ENCODE data around the gene NEU2. TPM values are rescaled to one million over a fixed set of nuclear protein-coding genes. Genes with fewer than 3 reads are reported as not detected.

Gene NEU2
- polyA plus RNA-seq, 3 donors from 2014 or later: not detected

DNA sequence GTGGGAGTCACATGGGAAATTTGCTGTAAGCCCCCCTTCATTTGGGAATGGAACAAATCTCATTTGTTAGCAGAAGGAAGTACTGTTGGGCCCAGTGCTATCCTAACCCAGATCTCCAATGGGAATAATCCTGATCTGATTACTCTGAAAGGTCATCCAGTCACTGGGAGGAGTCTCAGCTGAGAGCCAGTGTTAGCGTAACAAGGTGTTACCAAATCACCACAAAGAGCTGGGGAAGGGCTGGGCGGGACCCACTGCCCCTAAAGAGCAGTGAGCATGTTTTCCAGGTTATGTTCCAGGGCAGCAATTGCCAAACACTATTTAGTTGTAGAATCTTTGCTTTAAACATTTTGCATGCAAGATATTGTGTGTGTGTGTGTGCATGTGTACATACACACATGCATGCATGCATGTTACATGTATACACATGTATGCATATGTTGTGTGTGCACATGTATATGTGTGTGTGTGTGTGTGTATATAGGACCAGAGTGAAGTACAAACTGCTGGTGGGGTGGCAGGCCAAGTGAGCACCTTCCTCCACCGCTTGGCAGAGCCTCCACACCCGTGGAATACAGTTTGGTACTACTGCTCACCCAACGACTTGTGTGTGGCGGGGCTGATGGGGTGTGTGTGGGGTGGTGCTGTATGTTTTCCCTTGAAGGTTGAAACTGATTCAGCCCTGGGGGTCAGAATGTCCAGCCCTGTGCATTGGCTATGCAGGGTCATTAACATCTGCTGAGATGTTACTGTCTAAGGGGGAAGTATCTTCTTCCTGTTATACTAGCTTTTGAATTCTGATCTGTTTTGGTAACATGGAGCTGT, 42.9 kb downstream of the NEU2 start:
- H3K4me1 Mint-ChIP-seq: peaks cover 0 to 47% of the 10 kb centered on the region in 2 donors
- H3K9me3 Mint-ChIP-seq: no peaks in the 10 kb centered on the region
- H3K27me3 Mint-ChIP-seq (ENCODE audit: low read depth in 3 of 3): peaks cover 4 to 19% (median 14%) of the 10 kb centered on the region in 3 donors
- no peak overlapping the region for H3K4me3 Mint-ChIP-seq
- no peak for DNase-seq
- no peak overlapping the region for H3K27ac Mint-ChIP-seq
- peaks cover 20 to 27% (median 25%) of the 10 kb centered on the region in 3 donors for H3K36me3 Mint-ChIP-seq

- Mint-ChIP-seq H3K27ac (no peak overlapping the region), H3K4me1 (peaks cover 0 to 47% of the 10 kb centered on the region in 2 donors), H3K36me3 (peaks cover 23 to 28% (median 26%) of the 10 kb centered on the region in 3 donors), H3K9me3 (no peaks in the 10 kb centered on the region), H3K27me3 (ENCODE audit: low read depth in 3 of 3) (peaks cover 5 to 20% (median 18%) of the 10 kb centered on the region in 3 donors), H3K4me3 (no peak overlapping the region)
- peak; percentile 54 to 59 (median 58) for DNase-seq
Observed at GRCh38 chr2:233075966-233076339, 43.5 kb downstream of the NEU2 start.

- Mint-ChIP-seq H3K4me3 (no peak overlapping the region), H3K4me1 (peaks cover 0 to 49% of the 10 kb centered on the region in 2 donors), H3K9me3 (no peaks in the 10 kb centered on the region), H3K27ac (no peak overlapping the region), H3K36me3 (peaks cover 21 to 32% (median 25%) of the 10 kb centered on the region in 3 donors), H3K27me3 (ENCODE audit: low read depth in 3 of 3) (peaks cover 9 to 22% (median 21%) of the 10 kb centered on the region in 3 donors)
- DNase-seq: peak; percentile 77 to 79 (median 78)
Observed at GRCh38 chr2:233076749-233077148, 44.3 kb downstream of the NEU2 start.

GRCh38 chr2:233079473-233079877, 47.0 kb downstream of the NEU2 start:
- Mint-ChIP-seq H3K27ac (peak overlapping the region in 5 of 6 donors; percentile 97 to 100 (median 98)), H3K9me3 (no peaks in the 10 kb centered on the region), H3K27me3 (ENCODE audit: low read depth in 3 of 3) (peaks cover 14 to 31% (median 31%) of the 10 kb centered on the region in 3 donors)

DNA sequence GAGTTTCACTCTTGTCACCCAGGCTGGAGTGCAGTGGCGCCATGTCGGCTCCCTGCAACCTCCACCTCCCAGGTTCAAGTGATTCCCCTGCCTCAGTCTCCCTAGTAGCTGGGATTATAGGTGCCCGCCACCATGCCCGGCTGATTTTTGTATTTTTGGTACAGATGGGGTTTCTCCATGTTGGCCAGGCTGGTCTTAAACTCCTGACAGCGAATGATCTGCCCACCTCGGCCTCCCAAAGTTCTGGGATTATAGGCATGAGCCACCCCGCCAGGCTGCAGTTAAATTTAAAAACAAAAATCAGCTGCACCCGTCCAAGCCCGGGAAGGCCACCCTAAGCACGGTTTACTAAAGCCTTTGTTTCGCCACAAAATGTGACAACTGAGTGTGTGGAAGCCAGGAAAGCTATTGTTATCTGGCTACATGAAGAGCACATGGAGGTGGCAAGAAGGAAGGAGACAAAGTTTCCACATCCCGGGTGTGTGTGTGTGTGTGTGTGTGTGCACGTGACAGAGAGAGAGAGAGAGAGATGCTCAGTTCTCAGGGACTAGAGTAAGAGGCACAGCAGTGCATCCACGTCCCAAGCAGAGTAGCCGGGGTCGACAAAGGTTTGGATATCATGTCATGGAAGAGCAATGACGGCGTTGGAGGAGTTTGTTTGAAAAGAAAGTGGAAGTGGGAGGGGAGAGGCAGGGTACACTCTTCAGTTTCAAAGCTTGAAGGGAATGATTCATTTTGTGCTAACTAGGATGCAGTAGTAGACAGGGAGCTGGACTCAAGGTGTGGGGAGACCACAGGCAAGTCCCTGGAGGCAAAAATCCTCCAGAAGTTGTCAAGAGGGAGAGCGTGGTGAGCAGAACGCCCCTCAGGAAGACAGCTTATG, 47.7 kb downstream of the NEU2 start:
- H3K4me3 Mint-ChIP-seq: peak overlapping the region; percentile 71 to 89 (median 86)
- DNase-seq: peak in 1 of 3 donors; percentile 43
- peaks cover 17 to 36% (median 33%) of the 10 kb centered on the region in 3 donors for H3K27me3 Mint-ChIP-seq (ENCODE audit: low read depth in 3 of 3)
- no peaks in the 10 kb centered on the region for H3K9me3 Mint-ChIP-seq
- H3K27ac Mint-ChIP-seq: peak overlapping the region in 5 of 6 donors; percentile 97 to 100 (median 98)
- H3K4me1 Mint-ChIP-seq: peaks cover 0 to 79% of the 10 kb centered on the region in 2 donors
- H3K36me3 Mint-ChIP-seq: peaks cover 29 to 43% (median 35%) of the 10 kb centered on the region in 3 donors

More at GRCh38 chr2:233079473-233079877, 47.0 kb downstream of the NEU2 start:
- peak overlapping the region; percentile 71 to 89 (median 86) for H3K4me3 Mint-ChIP-seq
- H3K36me3 Mint-ChIP-seq: peaks cover 29 to 43% (median 35%) of the 10 kb centered on the region in 3 donors
- H3K4me1 Mint-ChIP-seq: peaks cover 0 to 72% of the 10 kb centered on the region in 2 donors
- DNase-seq: peak; percentile 77 to 78 (median 77)

DNA sequence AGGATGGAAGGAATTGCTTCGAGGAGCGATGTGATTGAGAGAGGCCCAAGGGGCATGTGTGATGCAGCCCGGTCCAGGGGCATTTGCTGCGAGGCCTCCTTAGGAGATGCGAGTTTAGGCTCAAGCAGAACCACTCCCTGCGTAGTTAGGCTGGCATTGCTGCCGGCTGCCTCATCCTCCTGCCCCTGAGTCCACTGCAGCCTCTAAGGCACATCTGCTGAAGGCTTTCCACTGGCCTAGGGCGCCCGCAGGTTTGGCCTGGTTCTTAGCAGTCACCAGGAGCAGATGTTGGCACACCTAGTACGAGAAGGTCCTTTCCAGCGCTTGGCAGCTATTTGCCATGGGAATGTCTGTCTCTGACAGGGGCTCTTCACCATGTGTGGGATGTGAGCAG, 48.4 kb downstream of the NEU2 start:
- DNase-seq: no peak
- Mint-ChIP-seq H3K27me3 (ENCODE audit: low read depth in 3 of 3) (peaks cover 17 to 37% (median 36%) of the 10 kb centered on the region in 3 donors), H3K27ac (peak overlapping the region in 5 of 6 donors; percentile 97 to 100 (median 98)), H3K9me3 (no peaks in the 10 kb centered on the region), H3K4me1 (peaks cover 0 to 86% of the 10 kb centered on the region in 2 donors), H3K36me3 (peaks cover 33 to 43% (median 35%) of the 10 kb centered on the region in 3 donors), H3K4me3 (peak overlapping the region; percentile 81 to 89 (median 86))

DNA sequence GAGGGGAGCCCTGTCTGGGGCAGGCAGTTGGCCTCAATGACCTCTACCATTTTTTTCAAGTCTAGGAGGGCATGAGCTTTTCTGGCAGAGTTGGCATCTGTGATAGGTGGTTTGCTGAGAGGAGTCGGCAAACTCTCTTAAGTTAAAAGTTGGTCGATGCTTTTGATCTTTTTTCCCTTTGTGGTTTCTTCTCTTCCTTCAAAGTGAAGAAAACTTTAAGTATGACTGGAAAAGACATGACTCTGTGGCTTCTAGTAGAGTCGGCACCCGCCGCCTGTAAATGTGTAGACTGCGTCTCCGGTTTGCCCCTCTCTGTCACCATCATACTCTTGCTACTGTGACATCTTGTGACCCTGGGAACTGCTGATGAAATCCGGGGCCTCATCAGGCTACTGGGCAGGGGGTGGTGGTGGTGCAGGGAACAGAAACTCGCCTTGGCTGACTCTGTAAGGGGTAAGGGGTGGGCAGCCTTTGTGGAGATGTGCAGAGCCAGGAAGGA, 48.8 kb downstream of the NEU2 start:
- peak in 2 of 3 donors; percentile 40 to 45 for DNase-seq
- Mint-ChIP-seq H3K9me3 (no peaks in the 10 kb centered on the region), H3K27me3 (ENCODE audit: low read depth in 3 of 3) (peaks cover 21 to 37% (median 36%) of the 10 kb centered on the region in 3 donors), H3K4me3 (peak overlapping the region; percentile 70 to 86 (median 81)), H3K27ac (peak overlapping the region in 5 of 6 donors; percentile 97 to 100 (median 98)), H3K4me1 (peaks cover 0 to 90% of the 10 kb centered on the region in 2 donors), H3K36me3 (peaks cover 34 to 43% (median 35%) of the 10 kb centered on the region in 3 donors)

DNA sequence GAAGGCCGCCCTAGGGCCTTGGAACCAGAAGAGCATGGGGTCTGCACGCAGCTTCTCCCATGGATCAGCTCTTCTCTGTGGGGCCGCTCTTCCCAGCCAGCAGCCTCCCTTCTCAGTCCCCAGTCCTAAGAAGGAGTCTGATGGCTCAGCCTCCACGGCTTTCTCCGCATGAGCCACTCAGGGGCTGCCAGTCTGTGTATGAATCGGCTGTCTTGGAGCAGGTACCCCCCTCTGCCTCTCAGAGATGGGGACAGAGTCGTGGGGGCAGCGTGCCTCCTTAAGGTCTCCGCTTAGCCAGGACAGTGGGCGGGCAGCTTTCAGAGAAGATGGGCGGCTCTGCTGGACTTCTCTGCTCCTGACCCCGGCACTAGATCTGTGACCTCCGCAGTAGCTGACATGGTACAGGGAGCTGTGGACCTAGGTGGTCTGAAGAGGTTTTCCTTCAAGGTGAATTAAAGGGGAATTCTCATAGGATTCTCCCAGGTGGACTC, 49.3 kb downstream of the NEU2 start:
- peaks cover 21 to 37% (median 35%) of the 10 kb centered on the region in 3 donors for H3K27me3 Mint-ChIP-seq (ENCODE audit: low read depth in 3 of 3)
- peaks cover 35 to 45% (median 36%) of the 10 kb centered on the region in 3 donors for H3K36me3 Mint-ChIP-seq
- DNase-seq: no peak
- peak overlapping the region; percentile 81 to 88 (median 86) for H3K4me3 Mint-ChIP-seq
- H3K9me3 Mint-ChIP-seq: no peaks in the 10 kb centered on the region
- H3K4me1 Mint-ChIP-seq: peaks cover 0 to 95% of the 10 kb centered on the region in 2 donors
- peak overlapping the region in 5 of 6 donors; percentile 97 to 100 (median 98) for H3K27ac Mint-ChIP-seq

GRCh38 chr2:233082222-233082930, 49.9 kb downstream of the NEU2 start:
- H3K36me3 Mint-ChIP-seq: peaks cover 38 to 47% (median 39%) of the 10 kb centered on the region in 3 donors
- no peak for DNase-seq
- peak overlapping the region in 5 of 6 donors; percentile 97 to 100 (median 98) for H3K27ac Mint-ChIP-seq
- H3K4me1 Mint-ChIP-seq: peaks cover 0 to 97% of the 10 kb centered on the region in 2 donors
- H3K4me3 Mint-ChIP-seq: peak overlapping the region; percentile 81 to 88 (median 86)
- H3K27me3 Mint-ChIP-seq (ENCODE audit: low read depth in 3 of 3): peaks cover 21 to 37% (median 36%) of the 10 kb centered on the region in 3 donors
- H3K9me3 Mint-ChIP-seq: no peaks in the 10 kb centered on the region

- peaks cover 34 to 52% (median 39%) of the 10 kb centered on the region in 3 donors for H3K36me3 Mint-ChIP-seq
- peak overlapping the region in 5 of 6 donors; percentile 97 to 100 (median 98) for H3K27ac Mint-ChIP-seq
Observed at GRCh38 chr2:233082931-233083755, 50.7 kb downstream of the NEU2 start.

DNA sequence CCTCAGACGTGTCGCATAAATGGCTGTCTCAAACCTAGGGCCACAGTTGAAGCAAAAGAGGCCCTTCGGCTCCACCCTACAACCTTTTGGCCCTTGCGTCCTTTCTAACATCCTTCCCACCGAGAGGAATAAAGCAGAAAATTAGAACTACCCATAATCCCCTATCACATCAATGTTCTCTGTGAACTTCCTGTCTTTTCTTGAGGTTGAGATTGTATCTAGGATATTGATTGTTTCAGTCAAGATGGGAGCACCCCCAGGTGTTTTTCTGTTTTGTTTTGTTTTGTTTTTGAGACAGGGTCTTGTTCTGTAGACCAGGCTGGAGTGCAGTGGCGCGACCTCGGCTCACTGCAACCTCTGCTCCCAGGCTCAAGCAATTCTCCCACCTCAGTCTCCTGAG, 51.3 kb downstream of the NEU2 start:
- Mint-ChIP-seq H3K4me1 (peaks cover 0 to 96% of the 10 kb centered on the region in 2 donors), H3K27me3 (ENCODE audit: low read depth in 3 of 3) (peaks cover 21 to 34% (median 33%) of the 10 kb centered on the region in 3 donors), H3K9me3 (no peaks in the 10 kb centered on the region), H3K36me3 (peaks cover 39 to 58% (median 41%) of the 10 kb centered on the region in 3 donors), H3K27ac (peak overlapping the region in 5 of 6 donors; percentile 97 to 100 (median 98)), H3K4me3 (peak overlapping the region; percentile 81 to 88 (median 86))
- no peak for DNase-seq

More at GRCh38 chr2:233082931-233083755, 50.7 kb downstream of the NEU2 start:
- no peak for DNase-seq
- Mint-ChIP-seq H3K27me3 (ENCODE audit: low read depth in 3 of 3) (peaks cover 21 to 34% (median 33%) of the 10 kb centered on the region in 3 donors), H3K4me1 (peaks cover 0 to 96% of the 10 kb centered on the region in 2 donors), H3K4me3 (peak overlapping the region; percentile 81 to 88 (median 86)), H3K9me3 (no peaks in the 10 kb centered on the region)

All from immature natural killer cell (primary cell).